Measurements from ENCODE around the gene PLPP3.

PLPP3 gene

DNA sequence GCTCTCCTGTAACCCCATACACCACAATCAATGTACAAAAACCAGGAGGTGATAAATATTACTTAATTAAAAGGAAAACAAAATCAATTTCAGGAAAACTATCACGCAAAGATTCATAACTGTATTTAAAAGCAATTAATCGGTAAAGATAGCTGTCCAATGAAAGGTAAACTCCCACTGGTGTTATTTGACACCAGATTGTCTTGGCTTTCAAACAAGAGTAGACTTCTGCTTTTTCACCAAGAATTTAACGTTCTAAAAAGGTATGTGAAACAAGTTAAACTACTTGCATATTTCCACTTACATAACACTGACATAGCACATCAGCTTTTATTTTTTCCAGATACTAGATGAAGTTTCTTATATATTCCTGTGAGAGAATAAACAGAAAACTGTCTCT, 3.5 kb downstream of the PLPP3 start:
- no peak for DNase-seq

DNA sequence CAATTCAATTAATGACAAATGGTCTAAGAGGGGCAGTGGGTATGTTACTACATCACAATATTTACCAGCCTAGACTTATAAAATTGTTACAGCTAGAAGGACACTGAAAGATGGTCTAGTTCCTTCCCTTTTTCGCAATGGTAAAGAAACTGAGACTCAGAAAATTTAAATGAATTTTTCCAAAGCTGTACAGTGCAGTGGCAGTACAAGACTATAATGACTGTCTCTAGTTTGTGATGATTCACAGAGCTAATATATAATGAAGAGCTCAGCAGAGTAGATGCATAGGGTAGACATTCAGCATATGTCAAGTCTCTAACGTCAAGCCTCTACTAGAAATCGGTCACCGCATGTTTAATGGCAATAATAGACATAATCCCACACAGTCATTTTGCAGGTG, 4.6 kb downstream of the PLPP3 start:
- DNase-seq: no peak

DNA sequence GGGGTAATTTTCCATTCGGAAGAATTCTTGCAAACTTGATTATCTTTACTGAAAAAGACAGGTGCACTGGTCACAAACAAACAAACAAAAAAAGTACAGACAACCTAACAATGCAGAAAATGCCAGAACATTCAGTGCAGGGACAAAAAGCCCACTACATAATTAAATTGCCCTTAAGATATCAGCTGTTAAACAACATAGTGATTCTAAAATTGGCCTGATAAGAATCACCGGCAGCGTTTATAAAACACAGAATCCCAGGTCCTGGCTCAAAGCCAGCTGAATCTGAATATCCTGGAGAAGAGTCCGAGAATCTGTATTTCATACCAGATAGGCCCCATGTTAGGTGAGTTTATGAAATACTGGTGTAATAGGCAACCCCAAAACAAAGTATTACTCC, 6.1 kb downstream of the PLPP3 start:
- DNase-seq: no peak

DNA sequence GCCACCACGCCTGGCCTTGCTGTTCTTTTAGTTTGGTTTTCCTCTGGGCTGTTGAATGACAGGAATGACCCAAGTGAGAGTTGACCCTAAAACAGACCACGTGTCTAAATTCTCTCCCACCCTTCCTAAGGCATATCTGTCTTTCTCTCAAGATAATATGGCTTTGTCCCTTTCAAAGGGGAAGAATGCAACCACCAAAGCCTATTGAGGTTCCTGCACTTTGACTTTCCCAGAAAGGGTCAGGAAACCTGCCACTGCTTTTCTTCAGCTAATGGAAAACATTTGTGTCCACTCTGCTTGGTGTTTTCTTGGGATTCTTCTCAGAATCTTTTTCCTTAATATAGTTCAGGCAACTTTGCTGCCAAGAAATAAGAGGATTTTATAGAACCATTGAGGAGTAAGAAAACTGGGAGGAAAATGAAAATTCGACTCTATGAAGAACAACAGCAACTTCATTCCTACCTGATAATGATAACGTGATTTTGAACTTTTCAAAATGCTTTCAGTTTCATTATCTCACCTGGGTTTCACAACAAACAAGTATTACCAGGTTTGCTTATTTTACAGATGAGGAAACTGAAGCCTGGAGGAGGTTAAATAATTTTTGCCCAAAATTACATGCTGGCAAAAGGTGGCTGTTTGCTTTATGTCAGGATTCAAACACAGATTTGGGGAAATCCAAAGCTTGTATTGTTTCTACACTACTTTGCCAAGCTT, 6.9 kb downstream of the PLPP3 start:
- DNase-seq: no peak

DNA sequence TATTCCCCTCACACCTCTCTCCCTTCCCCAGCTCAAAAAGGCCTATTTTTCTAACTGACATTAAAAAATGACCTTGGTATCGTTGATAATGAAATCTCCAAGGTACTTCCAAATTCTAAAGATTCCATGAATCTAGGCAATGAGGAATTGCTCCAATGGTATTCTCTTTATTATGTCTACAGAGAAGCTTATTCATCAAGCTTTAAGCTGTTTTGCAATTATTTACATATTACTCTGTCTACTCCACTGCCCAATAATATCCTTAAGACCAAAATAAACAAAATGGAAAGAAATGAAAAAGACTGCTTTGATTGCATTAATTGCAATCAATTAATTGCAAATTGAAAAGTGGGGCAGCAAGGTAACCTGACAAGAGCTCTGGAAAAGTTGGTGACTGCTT, 7.9 kb downstream of the PLPP3 start:
- DNase-seq: no peak

DNA sequence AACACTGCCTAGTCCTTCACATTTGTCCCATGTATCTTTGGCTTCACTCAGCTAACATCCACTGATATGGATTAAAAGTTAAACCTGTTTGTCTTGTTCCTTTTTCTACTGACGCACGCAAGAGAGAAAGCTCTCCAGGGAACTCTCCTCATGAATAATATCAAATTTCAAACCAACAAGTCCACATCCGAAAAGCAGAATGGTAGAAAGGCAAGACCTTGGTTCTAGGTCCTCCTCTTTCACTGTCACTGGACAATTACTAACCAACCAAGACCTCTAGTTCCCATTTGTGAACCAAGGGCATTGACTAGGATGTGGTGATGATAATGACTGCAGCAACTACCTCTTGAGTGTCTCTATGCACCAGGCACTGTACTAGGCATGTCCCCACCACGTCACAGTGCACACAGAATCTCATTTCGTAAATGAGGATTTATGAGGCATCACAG, 8.4 kb downstream of the PLPP3 start:
- no peak for DNase-seq

DNA sequence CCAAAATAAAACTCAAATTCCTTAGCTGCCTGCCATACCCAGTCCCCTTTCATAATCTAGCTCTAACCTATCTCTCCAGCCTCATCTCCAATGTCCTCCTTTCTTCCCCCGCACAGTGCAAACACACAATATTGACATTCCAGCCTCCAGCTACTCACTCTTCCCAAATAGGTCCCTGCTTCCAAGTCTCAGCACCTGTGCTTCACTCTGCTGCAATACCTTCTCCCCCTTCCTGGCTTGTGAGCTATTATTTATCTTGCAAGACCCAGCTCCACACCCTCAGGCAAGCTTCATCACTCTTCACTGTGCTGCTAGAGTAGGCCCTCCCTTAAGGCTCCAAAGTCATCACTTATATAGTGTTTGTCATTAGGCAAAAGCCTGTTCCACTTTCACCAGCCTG, 9.7 kb downstream of the PLPP3 start:
- no peak for DNase-seq

DNA sequence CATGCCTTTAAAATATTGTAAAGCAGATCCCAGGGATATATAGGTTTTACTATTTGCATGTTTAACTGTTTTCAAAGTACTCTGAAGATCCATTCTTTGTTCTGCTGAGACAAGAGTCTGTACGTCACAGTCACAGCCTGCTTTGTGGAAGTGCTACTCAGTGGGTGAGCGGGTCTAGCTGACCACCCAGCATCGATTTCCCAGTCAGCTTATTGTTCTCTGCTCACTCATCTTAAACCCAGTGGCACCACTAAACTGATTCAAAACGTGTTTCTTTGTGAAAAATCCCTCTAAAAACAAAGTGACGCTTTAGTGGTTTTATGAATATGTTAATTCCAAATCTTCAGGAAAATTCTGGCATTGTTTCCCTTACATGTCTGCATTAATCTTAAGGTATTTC, 12.4 kb downstream of the PLPP3 start:
- DNase-seq: no peak

DNA sequence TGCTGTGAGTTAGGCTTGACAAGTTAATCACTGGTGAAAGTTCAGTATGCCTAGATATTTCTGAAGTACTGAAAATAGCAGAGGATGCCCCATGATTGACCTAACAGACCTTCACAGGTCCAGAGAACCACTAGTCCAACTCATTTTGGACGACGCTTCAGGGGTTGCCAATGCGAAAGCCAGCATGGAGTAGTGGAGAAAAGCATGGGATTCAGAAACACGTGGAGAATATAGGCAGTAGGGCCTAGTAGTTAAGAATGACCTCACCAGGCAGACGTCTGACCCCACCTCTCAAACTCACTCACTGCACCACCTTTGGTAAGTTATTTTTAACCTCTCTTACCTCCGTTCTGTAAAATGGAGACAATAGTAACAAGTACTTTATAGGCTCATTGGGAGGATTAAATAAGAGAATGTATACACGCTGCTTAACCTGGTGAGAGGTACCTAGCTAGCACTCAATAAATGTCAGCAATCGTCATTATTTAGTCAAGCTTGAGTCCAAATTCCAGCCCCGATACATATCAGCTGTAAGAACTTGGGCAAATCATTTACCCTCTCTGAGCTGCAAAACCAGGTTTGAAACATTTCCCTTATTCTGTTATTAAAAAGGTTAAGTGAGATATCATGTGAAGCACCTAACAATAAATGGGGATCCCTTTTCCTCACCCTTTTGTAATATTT, 13.2 kb downstream of the PLPP3 start:
- DNase-seq: no peak

DNA sequence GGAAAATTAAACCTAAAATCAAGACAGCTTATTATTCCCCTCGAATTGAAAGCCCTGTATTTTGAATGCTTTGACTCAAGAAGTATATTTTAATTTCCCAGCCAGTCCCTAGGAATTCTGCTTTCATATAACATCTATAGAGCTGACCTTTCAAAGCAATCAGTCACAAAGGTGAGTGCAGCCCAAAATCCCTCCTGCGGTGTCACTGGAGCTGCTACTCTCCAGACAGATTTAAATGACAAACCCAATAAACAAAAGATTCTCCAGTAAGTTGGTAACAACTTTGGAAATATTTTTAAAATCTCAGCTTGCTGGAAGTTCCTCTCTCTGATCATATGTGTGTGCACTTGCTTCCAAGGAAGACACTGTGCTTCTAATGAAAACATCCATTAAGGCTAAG, 14.7 kb downstream of the PLPP3 start:
- DNase-seq: no peak

DNA sequence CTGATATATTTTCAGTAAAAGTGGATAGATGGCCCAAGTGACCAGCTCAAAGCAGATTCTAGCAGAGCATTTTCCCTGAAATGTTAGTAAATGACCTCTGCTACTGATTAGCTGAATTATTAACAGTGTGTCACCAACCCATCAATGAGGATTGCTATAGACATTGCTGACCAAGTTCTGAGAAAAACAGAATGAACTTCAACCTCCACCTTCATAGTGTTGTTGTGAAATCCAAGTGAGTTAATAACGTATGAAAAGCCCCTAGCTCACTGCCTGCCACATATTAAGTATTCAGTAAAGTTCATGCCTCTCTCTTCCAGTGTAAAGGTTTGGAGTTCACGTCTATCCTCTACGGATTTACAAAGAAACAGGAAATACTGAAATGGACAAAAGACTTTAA, 15.8 kb downstream of the PLPP3 start:
- DNase-seq: no peak

DNA sequence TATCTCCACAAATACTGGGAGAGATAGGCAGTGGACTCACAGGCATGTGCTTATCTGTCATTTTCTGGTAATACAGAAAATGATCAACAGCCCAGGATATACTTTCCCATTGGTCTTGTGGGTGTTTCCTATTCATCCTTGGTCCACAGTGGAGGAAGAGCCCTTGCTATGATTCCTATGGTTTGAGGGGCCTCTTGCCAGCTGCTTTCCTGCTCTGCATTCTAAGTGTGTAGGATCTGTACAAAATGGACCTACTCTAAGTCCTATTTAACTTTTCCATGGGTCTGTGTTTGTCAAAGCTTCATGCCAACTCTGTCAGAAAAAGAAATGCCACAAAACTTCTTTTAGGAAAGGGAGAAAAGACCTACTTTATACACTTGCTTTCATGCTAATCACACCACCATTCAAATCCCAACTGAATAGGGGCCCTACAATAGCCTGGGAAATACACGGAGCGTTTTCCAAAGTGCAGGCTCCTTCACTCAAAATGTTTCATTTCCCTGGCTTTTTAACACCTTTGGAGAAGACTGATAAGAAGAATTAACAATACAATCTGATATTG, 16.4 kb downstream of the PLPP3 start:
- DNase-seq: no peak

DNA sequence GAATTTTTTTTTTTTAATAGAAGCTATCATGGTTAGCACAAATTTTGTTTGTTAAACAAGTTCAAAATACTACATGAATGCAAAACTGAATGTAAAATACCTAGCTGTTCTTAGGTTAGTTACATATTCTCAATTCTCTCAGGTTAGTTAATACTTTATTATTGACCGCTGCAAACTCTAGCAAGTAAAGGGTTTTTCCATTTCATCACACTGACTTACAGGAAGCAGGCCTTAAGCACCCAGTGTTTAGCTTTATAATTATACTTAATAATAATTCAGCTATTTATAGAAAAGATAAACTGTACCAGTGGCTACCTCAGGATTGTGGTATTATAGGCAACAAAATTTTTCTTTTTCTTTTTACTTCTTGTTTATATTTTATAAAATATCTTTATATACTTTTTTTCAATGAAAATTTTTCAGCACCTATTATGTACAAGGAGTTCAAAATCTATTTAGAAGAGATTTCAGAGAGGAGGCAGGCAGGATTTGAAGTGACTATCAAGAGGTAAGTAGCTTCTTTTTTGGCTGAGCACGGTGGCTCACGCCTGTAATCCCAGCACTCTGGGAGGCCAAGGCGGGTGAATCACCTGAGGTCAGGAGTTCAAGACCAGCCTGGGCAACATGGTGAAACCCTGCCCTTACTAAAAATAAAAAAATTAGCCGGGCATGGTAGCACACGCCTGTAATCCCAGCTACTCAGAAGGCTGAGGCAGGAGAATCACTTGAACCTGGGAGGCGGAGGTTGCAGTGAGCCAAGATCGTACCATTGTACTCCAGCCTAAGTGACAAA, 17.9 kb downstream of the PLPP3 start:
- no peak for DNase-seq

DNA sequence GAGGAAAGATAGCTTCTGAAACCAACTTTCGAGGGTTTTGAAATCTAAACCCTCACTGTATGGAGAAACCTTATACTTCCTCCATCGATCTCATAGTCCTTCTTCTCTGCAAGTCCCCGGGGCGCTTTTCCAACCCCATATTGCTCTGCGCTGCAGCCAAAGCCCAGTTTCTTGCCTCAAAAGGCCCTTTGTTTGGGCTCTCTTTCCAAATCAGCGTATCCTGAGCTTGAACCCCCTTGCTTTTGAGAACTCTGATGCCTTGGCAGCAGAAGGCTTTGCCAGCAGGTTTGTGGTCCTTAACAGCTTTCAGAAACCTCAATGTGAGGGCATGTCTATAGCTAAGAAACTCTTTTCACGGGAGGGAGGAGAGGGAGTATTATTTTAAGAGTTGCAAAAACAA, 21.6 kb downstream of the PLPP3 start:
- no peak for DNase-seq

DNA sequence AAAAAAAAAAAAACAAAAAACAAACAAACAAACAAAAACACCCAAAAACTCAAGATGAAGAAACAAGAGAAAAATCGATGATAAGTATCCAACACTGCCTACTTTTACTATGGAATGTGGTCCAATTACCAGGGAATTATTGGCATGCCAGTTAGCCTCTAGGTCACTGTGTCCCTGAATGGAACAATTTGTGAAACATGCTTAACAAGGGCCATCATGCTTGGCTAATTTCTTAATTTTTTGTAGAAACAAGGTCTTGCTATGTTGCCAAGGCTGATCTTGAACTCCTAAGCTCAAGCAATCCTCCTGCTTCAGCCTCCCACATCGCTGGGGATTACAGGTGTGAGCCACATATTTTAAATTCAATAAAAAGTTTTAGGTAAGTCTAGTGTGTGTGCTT, 23.9 kb downstream of the PLPP3 start:
- no peak for DNase-seq

DNA sequence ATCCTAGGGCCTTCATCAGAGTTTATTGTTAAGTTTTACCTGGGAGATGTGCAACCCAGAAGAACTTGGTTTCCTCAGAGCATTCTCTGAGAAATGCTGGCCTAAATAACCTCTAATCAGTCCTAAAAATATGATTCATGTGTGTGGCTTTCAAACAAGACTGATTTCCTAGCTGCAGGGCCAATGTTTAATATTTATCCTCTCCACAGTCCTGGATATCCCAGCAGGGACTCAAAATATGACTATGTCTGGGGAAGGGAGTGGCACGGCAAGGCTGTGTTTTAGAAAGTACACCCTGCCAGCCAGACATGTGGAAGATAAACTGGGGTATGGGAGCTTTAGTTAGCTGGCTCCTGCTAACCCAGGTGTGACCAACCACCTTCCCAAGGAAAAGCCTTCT, 26.3 kb downstream of the PLPP3 start:
- DNase-seq: no peak

DNA sequence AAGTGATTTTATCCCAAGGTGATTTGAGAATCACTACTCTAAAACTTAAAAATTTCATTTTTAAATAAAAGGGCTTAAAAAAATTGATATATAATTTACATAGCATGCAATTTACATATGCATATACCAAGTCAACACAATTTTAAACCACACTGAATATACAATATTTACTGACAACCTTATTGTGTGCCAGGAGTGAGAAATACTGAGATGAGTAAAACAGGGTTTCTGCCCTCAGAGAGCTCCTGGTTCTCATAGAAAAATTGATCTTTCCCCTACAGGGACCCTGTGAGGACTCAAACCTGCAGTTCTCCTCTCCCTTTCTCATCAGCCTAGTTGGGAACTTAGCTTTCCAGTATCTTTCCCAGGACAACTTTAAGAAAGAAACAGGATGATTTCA, 27.0 kb downstream of the PLPP3 start:
- no peak for DNase-seq

DNA sequence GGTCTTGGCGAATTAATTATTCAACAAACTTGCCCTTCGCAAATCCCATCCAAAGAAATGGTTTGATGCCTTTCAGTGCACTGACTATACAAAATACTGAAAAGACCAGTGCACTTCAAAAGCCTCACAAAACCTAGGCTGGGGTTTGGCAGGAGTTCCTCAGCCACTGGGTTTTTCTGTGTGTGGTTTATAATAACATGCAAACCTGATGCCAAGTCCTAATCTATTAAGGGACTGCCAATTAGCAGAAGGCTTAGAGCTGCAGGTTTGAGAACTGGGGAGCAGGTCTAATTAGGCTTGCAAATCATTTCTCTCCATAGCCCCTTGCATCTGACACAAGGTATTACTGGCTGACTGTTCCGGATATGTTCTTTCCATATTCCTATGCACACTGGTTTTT, 27.7 kb downstream of the PLPP3 start:
- DNase-seq: no peak

DNA sequence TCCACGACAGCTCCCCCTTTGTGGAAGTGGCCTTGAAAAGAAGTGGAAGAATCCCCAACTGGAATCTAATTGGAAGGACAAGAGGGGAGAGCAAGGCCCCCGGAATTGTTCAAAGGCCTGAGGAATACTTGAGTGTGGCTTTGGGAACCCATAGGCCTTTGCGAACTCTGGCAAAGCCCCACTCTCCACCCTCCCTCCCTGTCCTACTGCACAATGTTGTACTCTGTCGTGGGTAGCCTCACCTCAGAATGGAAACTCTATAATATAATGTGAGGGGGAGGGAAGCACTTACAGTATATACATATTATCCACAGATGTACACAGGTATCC, 28.5 kb downstream of the PLPP3 start:
- no peak for DNase-seq

DNA sequence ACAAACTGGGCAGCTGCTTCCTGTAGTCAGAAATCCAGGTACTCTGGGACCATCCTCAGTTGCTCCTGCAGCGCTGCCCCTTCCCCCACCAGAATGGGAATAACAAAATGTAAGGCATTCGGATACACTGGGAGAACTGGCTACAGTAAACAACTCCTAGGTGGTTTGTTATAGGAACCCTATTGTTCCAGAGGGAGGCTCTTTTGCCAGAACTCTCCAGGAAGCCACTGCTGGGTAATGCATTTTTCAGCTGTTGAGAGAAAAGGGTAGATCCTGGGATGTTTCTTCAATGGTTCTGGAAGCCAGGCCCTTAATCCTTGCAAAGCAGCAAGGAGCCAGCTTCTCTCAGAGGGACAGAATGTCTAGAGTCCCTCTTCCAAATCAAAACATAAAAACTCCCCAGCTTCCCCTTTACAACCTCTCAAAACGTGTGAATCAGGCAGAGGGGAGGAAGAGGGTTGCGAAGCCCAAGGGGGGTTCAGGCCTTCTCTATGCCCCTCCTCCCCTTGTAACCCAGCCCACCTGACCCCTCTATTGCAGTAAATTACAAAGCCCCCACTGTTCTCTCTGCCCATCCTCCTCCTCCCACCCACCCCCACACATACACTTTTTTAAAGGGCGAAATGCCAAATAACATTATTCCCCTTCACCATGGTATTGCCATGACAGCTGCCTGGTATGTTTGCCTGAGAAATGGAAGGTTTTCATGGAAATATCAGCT, 29.1 kb downstream of the PLPP3 start:
- DNase-seq: no peak

DNA sequence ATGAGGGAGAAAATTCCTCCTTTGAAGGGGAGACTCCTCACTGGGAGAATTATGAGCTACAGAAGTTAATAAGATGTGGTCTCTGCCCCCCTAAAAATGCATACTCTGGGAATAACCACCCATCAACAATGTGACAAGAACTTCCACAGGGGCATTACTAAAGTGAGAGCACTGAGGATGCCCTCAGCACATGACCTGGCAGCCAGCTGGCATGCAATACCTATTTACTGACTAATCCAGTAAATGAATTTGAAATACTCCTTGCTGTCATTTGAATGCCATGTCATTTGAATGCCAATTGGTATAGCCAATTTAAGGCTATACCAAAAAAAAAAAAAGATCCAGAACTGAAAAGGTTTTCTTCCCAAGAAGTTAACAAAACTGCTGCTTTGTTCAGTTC, 30.8 kb downstream of the PLPP3 start:
- no peak for DNase-seq

DNA sequence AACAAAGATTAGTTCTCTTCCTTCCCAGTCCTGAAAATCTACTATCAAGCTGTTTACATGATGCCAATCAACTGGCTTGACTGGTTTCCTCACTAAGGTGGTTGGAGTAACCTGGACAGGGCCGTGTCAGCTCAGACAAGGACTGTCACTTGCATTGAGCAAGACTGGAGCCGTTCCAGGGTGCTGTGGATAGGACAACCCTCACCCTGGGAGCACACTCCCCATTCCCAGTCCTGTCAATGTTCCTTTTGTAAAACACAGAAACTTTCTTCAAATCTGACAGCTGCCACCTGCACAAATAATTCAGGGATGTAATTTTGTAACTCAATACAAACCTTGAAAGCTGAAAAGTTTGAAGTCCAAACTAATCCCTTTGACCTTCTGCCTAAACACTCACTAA, 31.4 kb downstream of the PLPP3 start:
- DNase-seq: no peak

DNA sequence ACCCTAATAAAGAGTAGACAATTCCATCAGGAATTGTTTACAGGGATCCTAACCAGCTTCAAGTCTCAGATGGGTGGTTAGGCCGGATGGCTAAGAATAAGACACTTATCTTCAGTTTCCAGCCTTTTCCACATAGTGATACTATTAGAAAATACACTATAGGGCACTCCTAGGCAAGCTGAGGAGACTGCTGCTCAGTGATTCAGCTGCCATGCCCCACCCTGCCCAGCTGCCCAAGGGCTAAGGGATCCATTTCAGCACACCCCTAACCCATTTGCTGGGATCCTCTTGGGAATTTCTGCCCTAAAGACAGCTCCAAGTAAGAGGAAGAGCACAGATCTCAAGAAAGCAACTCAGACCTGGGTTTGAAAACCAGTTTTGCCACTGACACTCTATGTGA, 31.9 kb downstream of the PLPP3 start:
- DNase-seq: no peak
